Measurements from ENCODE around the gene LAMC3. TPM values are rescaled to one million over a fixed set of nuclear protein-coding genes. Genes with fewer than 3 reads are reported as not detected.

The LAMC3 gene
- total RNA-seq, 1 experiment from 2014 or later = not detected

GRCh38 chr9:130977811-130978221 is 31.2 kb upstream of the LAMC3 start:
- no peak for DNase-seq (ENCODE audit: low read depth)

- no peak for DNase-seq (ENCODE audit: low read depth)
Observed at GRCh38 chr9:130979591-130980385, 29.2 kb upstream of the LAMC3 start.

GRCh38 chr9:130980526-130980925 is 28.4 kb upstream of the LAMC3 start:
- no peak for DNase-seq (ENCODE audit: low read depth)

DNA sequence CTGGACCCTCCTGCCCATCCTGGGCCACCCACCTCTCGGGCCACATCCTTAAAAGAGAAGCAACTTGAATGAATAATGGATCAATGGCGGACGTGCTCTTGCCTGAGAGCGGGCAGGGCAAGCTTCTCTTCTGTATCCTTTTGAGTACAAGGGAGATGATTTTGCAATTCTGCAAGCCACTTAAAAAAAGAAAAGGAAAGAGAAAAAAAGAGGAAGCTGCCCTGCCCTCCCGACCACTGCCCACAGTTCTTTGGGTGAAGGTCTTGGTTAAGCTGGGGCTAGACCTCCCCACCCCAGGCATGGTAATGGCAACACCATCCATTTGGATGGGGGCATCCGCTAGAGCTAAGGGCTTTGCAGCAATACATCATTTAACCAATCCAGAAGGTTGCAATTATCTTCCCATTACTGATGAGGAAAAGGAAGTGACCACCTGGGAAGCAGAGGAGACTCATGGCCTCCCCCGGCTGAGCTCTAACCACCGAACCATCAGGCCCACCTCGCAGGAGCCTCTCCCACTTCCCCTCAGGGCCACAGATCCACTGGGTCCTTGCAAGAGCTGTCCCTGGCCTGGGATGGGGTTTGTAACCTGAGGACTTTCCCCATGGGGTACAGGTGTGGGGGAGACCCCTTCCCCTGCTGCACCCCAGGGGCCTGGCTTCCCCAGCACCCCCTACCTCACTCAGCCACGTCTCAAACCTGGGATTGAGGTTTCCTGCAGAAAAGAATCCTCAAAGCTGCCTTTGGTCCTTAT is 27.8 kb upstream of the LAMC3 start:
- DNase-seq (ENCODE audit: low read depth) = no peak

- no peak for DNase-seq (ENCODE audit: low read depth)
Observed at GRCh38 chr9:130981756-130982137, 27.2 kb upstream of the LAMC3 start.

DNA sequence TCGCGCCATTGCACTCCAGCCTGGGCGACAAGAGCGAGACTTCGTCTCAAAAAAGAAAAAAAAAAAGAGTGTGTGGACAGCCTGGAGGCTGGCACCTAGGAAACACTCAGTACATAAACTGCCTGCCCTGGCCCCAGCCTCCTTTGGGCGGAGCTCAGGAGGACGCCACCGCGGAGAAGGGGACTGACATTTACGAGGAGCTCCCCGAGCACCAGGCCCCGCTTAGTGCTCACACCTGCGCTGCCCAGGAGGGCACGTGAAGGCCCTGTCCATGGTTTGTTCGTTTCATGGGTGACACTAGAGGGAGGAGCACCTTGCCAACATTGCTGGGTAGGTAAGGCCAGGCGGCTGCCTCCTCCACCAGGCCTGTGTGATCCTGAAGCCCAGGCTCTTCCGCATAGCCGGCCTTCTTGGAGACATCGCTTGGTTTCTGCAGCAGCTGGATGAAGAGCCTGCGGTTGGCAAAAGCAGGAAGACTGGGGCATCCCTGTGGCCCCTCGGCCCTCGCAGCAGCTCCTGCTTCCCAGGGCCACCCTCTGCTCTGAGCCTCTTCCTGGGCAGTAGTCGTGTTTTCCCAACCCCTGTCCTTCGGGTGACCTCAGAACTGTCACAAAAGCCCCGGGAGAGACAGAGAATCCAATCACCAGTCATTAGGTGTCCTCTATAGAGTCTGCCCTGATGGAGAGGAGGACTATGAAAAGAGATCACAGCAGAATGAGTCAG is 26.2 kb upstream of the LAMC3 start:
- no peak for DNase-seq (ENCODE audit: low read depth)

- no peak for DNase-seq (ENCODE audit: low read depth)
Observed at GRCh38 chr9:130983359-130983670, 25.7 kb upstream of the LAMC3 start.

DNA sequence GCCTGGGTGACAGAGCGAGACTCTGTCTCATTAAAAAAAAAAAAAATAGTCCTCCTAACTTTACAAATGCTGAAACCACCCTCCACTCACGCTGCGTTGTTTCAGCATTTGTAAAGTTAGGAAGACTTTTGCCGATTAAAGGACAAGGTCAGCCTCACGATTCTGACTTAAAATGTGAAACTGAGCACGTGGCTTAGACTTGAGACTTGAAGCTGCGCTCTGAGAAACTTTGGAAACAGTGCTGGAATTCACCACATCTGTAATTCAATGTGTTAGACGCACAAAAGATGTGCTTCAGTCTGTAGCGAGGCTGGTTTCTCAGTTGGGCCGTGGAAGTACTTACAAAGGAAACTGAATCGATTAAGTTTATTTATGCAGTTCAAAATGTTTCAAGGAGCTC is 25.0 kb upstream of the LAMC3 start:
- DNase-seq (ENCODE audit: low read depth) = no peak

DNA sequence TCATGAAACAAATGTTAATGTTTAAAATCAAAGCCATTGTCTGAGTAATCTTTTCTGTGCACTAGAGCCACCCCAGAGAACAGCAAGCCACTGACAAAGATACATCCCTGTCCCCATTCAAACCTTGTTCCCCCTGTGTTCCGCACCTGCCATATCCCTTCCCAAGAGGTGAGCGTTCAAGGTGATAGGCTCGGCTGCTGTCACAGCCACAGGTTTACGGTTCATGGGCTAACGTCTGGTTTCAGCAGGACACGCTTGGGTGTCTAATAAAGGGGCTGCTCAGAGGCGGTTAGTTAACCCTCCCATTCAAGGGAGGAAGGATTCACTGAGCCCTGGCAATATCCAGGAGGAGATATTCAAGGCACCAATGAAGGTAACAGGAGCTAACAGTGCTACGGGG is 24.5 kb upstream of the LAMC3 start:
- no peak for DNase-seq (ENCODE audit: low read depth)

DNA sequence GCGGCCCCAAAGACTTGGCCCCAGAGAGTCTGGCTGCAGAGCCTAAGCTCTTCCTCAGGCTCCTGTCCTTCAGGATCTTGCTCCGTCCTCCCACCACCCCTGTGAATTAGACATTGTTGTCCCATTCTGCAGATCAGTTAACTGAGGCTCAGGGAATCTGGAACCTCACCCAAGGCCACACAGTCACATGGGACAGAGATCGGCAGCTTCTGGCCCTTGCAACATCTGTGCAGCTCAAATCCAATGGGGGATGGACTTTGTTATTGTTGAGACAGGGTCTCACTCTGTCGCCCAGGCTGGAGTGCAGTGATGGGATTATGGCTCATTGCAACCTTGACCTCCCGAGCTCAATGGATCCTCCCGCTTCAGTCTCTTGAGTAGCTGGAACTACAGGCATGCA is 23.9 kb upstream of the LAMC3 start:
- no peak for DNase-seq (ENCODE audit: low read depth)

- DNase-seq (ENCODE audit: low read depth) = no peak
Observed at GRCh38 chr9:130985606-130986162, 23.3 kb upstream of the LAMC3 start.

GRCh38 chr9:130986356-130986965 is 22.5 kb upstream of the LAMC3 start:
- DNase-seq (ENCODE audit: low read depth) = no peak

GRCh38 chr9:130987054-130987453 is 21.9 kb upstream of the LAMC3 start:
- no peak for DNase-seq (ENCODE audit: low read depth)

DNA sequence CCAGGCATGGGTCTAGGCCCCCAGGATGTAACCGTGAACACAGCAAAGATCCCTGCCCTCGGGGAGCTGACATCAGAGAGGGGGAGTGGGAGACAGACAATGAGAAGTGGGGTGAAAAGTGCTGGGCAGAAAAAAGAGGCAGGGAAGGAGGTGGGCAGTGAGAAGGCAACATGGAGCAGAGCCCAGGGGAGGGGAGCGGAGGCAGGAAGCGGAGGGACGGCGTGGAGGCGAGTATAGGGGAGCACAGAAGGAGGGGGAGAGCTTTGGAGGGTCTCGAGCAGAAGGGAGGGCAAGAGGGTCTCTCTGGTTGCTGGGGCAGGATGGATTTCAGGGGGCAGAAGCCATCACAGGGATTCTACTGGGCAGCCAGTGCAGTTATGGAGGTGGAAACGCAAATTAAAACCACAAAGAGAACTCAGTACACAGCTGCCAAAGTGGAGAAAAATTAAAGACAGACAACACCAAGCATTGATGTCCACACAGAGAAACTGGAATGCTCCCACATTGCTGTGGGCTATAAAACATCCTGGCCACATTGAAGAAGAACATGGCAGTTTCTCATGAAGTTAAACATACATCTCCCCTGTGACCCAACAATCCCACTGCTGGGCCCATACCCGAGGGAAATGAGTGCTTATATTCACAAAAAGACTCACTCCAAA is 21.1 kb upstream of the LAMC3 start:
- DNase-seq (ENCODE audit: low read depth) = no peak

- DNase-seq (ENCODE audit: low read depth) = no peak
Observed at GRCh38 chr9:130988400-130988747, 20.6 kb upstream of the LAMC3 start.

DNA sequence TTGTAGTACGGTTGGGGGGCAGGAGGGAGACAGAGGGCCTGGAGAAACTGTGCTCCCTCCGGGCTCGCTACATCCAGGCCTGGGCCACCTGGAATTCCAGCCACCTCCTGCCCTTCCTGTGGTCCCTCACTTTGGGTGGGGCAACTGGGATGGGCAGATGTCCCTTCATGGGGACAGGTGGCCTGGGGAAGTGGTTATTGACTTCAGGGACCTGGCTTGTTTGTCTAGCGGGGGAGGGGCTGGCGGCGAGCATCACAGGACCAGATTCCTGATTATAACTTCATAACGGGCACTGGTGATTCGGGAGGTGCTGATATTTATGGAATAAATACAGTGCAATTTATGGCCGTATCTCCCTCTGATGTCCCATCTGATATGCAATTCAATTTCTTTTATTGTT is 20.1 kb upstream of the LAMC3 start:
- no peak for DNase-seq (ENCODE audit: low read depth)

- DNase-seq (ENCODE audit: low read depth) = no peak
Observed at GRCh38 chr9:130989391-130989790, 19.6 kb upstream of the LAMC3 start.

- DNase-seq (ENCODE audit: low read depth) = no peak
Observed at GRCh38 chr9:130989891-130990290, 19.1 kb upstream of the LAMC3 start.

DNA sequence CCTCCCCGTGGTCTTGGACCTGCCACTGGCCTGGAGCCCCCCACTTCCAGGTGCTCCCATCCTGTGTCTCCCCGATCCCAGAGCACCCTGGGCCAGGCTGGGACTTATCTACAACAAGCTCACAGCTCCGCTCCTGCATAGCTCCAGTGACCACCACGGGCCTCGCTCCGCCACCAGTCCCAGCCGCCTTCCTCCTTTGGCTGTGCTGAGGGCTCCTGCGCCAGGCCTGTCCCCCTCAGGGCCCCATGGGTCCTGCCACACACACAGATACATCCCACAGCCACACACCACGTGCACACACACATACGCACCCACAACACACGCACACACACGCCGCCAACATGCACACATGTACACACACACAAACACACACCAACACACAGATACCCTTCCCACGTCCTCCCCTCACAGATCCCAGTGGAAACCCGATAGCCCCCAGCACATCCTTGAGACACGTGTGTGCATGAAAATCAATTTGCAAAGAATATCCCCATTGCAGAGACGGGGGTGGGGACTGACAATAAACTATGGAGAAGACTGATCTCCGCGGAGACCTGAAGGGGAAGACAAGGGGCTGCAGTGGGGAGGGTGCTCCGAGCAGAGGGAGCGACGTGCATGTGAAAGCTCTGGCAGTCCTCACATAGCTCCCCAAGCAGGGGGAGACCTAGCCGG is 18.5 kb upstream of the LAMC3 start:
- DNase-seq (ENCODE audit: low read depth) = no peak

DNA sequence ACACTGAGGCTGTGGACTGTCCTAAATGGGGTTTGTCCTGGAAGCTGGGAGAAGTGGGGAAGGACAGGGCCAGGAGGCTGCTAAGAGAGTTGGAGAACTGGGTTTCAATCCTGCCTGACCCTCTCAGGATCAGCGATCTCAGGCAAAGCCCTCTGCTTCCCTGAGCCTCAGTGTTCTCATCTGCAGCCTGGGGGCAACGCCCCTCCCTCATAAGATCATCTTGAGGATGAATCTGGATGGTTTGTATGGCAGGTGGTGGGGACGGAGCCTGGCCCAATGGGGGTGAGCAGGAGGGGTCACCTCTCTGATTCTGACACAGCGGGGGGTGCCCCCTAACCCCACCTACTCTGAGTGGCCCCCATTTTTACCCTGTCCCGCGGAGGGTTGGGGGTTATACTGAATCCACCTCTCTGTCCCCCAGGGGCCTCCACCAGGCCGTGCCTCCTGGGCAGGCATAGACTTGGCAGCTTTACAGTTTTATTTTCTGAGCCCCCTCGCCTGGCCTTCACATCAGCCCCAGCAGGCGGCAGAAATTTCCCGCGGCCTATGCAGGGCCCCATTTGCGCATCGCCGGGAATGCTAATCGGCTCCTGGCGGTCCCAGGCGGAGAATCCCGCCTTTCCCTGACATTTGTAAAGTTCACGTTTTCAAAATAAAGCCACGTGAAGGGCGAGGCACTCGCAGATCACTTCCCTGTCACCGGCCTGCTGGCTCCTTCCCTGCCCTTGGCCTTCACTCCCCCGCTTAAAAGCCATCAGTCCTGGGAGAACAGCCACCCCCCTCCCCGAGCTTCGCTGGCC is 17.8 kb upstream of the LAMC3 start:
- no peak for DNase-seq (ENCODE audit: low read depth)

All from RPMI7951 (cell line).